GM23338 (cell line): ENCODE results near the gene CYBA. TPM values are rescaled to one million over a fixed set of nuclear protein-coding genes. Genes with fewer than 3 reads are reported as not detected.
A peak's percentile ranks its signal among the peaks of the same experiment; 100 is the strongest.

Experiments
- ATAC-seq: fragments of 200-7000 bp; cut with Tn5 transposase; 3 replicates; pipeline ENCODE4 v1.9.1; 2020
- DNase-seq: peaks from one replicate; pipeline ENCODE4 v3.0.0-alpha.2; 2015; ENCODE audit warnings: low spot score
- H2AFZ ChIP-seq: fragments of 200-600 bp; sonication (generic); 2 replicates; pipeline ENCODE4 v1.8.0; 2016; ENCODE audit warnings: antibody characterized with exemption, mild to moderate bottlenecking, moderate library complexity
- H3F3A ChIP-seq: fragments of 200-600 bp; sonication (generic); replicated peaks from 2 replicates; pipeline ENCODE4 v1.8.0; 2017; ENCODE audit warnings: antibody characterized with exemption, mixed run types, low read depth
- H3K27ac ChIP-seq: fragments of 200-600 bp; sonication (generic); 2 replicates; pipeline ENCODE4 v1.6.1; 2016; ENCODE audit warnings: low read depth
- H3K27me3 ChIP-seq: fragments of 200-600 bp; sonication (generic); 2 replicates; pipeline ENCODE4 v1.8.0; 2016; ENCODE audit warnings: mild to moderate bottlenecking, mixed run types, moderate library complexity; ENCODE audit not compliant: insufficient read depth
- H3K36me3 ChIP-seq: fragments of 200-600 bp; sonication (generic); 2 replicates; pipeline ENCODE4 v1.8.0; 2016; ENCODE audit warnings: mild to moderate bottlenecking; ENCODE audit not compliant: insufficient read depth
- H3K4me1 ChIP-seq: fragments of 200-600 bp; sonication (generic); 2 replicates; pipeline ENCODE4 v1.8.0; 2016; ENCODE audit warnings: mild to moderate bottlenecking, moderate library complexity; ENCODE audit not compliant: insufficient read depth
- H3K4me2 ChIP-seq: fragments of 200-600 bp; sonication (generic); 2 replicates; pipeline ENCODE4 v1.7.1; 2017; ENCODE audit warnings: mixed run types
- H3K4me3 ChIP-seq: fragments of 200-600 bp; sonication (generic); 2 replicates; pipeline ENCODE4 v1.6.1; 2016; ENCODE audit warnings: mixed run types
- H3K79me2 ChIP-seq: fragments of 200-600 bp; sonication (generic); replicated peaks from 2 replicates; pipeline ENCODE4 v1.8.0; 2017; ENCODE audit warnings: mild to moderate bottlenecking; ENCODE audit not compliant: insufficient read depth
- H3K9me2 ChIP-seq: fragments of 200-600 bp; sonication (generic); 2 replicates; pipeline ENCODE4 v1.8.0; 2017; ENCODE audit not compliant: insufficient read depth
- H4K20me1 ChIP-seq: fragments of 200-600 bp; sonication (generic); replicated peaks from 2 replicates; pipeline ENCODE4 v1.8.0; 2017; ENCODE audit warnings: mild to moderate bottlenecking; ENCODE audit not compliant: insufficient read depth
- H3K27ac Mint-ChIP-seq: 2 replicates; pipeline ENCODE4 v1.8.0; 2020; ENCODE audit warnings: inconsistent platforms, mild to moderate bottlenecking, moderate library complexity, mixed read lengths
- H3K27me3 Mint-ChIP-seq: 3 replicates; pipeline ENCODE4 v1.8.0; 2022; ENCODE audit warnings: low read depth, mild to moderate bottlenecking, moderate library complexity, mixed read lengths, inconsistent platforms; ENCODE audit not compliant: insufficient read depth, poor library complexity
- H3K36me3 Mint-ChIP-seq: 3 replicates; pipeline ENCODE4 v1.8.0; 2021; ENCODE audit warnings: low read depth, mild to moderate bottlenecking, inconsistent platforms, moderate library complexity, mixed read lengths
- H3K4me1 Mint-ChIP-seq: 3 replicates; pipeline ENCODE4 v1.8.0; 2020; ENCODE audit warnings: mild to moderate bottlenecking, inconsistent platforms, mixed read lengths
- H3K4me3 Mint-ChIP-seq: 3 replicates; pipeline ENCODE4 v1.8.0; 2021; ENCODE audit warnings: moderate library complexity, mild to moderate bottlenecking, inconsistent platforms, mixed read lengths
- H3K9me3 Mint-ChIP-seq: 3 replicates; pipeline ENCODE4 v1.8.0; 2020; ENCODE audit warnings: moderate library complexity, mild to moderate bottlenecking, inconsistent platforms, mixed read lengths
- EZH2 ChIP-seq: fragments of 200-600 bp; sonication (generic); IDR thresholded peaks from one replicate; pipeline ENCODE4 v1.8.0; 2017; ENCODE audit warnings: antibody characterized with exemption, mild to moderate bottlenecking, low read depth; ENCODE audit not compliant: unreplicated experiment
- EZH2phosphoT487 ChIP-seq: fragments of 200-600 bp; sonication (generic); IDR thresholded peaks from one replicate; pipeline ENCODE4 v1.8.1; 2018; ENCODE audit warnings: antibody characterized with exemption; ENCODE audit not compliant: unreplicated experiment
- JUNB ChIP-seq: IDR thresholded peaks from one replicate; pipeline ENCODE4 v1.6.1; 2016; ENCODE audit warnings: antibody characterized with exemption; ENCODE audit not compliant: unreplicated experiment
- REST ChIP-seq: IDR thresholded peaks from one replicate; pipeline ENCODE4 v1.6.1; 2018; ENCODE audit warnings: antibody characterized with exemption; ENCODE audit not compliant: unreplicated experiment
- ZNF114 ChIP-seq: fragments of 250-450 bp; sonication (Bioruptor Pico); IDR thresholded peaks from 2 replicates; pipeline ENCODE4 v1.5.0; 2020; ENCODE audit warnings: mild to moderate bottlenecking, moderate library complexity
- ZNF331 ChIP-seq: fragments of 250-450 bp; sonication (Bioruptor Pico); IDR thresholded peaks from 2 replicates; pipeline ENCODE4 v1.5.0; 2020; ENCODE audit warnings: low read depth, mild to moderate bottlenecking, moderate library complexity
- ZNF462 ChIP-seq: fragments of 250-450 bp; sonication (Bioruptor Pico); IDR thresholded peaks from 2 replicates; pipeline ENCODE4 v1.5.0; 2020; ENCODE audit warnings: mild to moderate bottlenecking, moderate library complexity
- polyA plus RNA-seq: library from polyadenylated mRNA; unstranded; fragments of >200 nt; fragmentation: Nextera tagmentation; extraction: Ambion mirVana; gene quantifications from 2 replicates; pipeline ENCODE4 v1.2.1, GENCODE V29; 2016
- total RNA-seq: library from RNA; depleted of rRNA; stranded (reverse); fragments of >200 nt; shearing (Covaris generic); gene quantifications from 2 replicates; pipeline ENCODE4 v1.2.3, GENCODE V29; 2014

Gene CYBA
- total and polyA plus RNA-seq, 2 experiments from 2014 or later = 275 to 281 TPM

GRCh38 chr16:88616736-88617135, 34.1 kb downstream of the CYBA start:
- Histone ChIP-seq H2AFZ (no peak overlapping the region), H3K27me3 (no peaks in the 10 kb centered on the region), H4K20me1 (peaks cover 33% of the 10 kb centered on the region), H3K36me3 (peaks cover 5% of the 10 kb centered on the region), H3K4me3 (no peak overlapping the region), H3K9me2 (no peaks in the 10 kb centered on the region), H3K4me2 (no peak overlapping the region), H3F3A (peaks cover 8% of the 10 kb centered on the region; the same call in 1 of the 2 replicates), H3K27ac (no peak overlapping the region), H3K4me1 (no peaks in the 10 kb centered on the region; the same call in 1 of the 2 replicates), H3K79me2 (peaks cover 49% of the 10 kb centered on the region)
- peaks cover 36% of the 10 kb centered on the region for H3K36me3 Mint-ChIP-seq
- H3K27me3 Mint-ChIP-seq = peaks cover 4% of the 10 kb centered on the region
- no peak overlapping the region for H3K4me3 Mint-ChIP-seq
- H3K27ac Mint-ChIP-seq = peak overlapping the region; percentile 32; the same call in 1 of the 2 replicates
- H3K9me3 Mint-ChIP-seq = no peaks in the 10 kb centered on the region
- ATAC-seq (no peak), DNase-seq (no peak)
- H3K4me1 Mint-ChIP-seq = peaks cover 36% of the 10 kb centered on the region
- TF ChIP-seq JUNB = no peak
- TF ChIP-seq REST = no peak
- TF ChIP-seq ZNF331 (CRISPR knock-in tag) = no peak

GRCh38 chr16:88616320-88616719, 34.5 kb downstream of the CYBA start:
- Mint-ChIP-seq H3K9me3 (no peaks in the 10 kb centered on the region), H3K27me3 (peaks cover 4% of the 10 kb centered on the region), H3K4me1 (peaks cover 36% of the 10 kb centered on the region), H3K4me3 (no peak overlapping the region), H3K27ac (0 out of 2 replicates have a peak overlapping the region, but pooled peaks have one; percentile 32), H3K36me3 (peaks cover 33% of the 10 kb centered on the region)
- peaks cover 37% of the 10 kb centered on the region for H4K20me1 ChIP-seq
- no peak for DNase-seq
- no peaks in the 10 kb centered on the region; the same call in 1 of the 2 replicates for H3K4me1 ChIP-seq
- no peak overlapping the region for H3K4me3 ChIP-seq
- ATAC-seq = no peak
- no peaks in the 10 kb centered on the region for H3K27me3 ChIP-seq
- H3K27ac ChIP-seq = no peak overlapping the region
- TF ChIP-seq ZNF114 (CRISPR knock-in tag) (no peak), EZH2phosphoT487 (no peak), EZH2 (no peak), ZNF462 (CRISPR knock-in tag) (no peak)
- no peak overlapping the region for H2AFZ ChIP-seq
- peaks cover 5% of the 10 kb centered on the region for H3K36me3 ChIP-seq
- peaks cover 49% of the 10 kb centered on the region for H3K79me2 ChIP-seq
- H3K9me2 ChIP-seq = no peaks in the 10 kb centered on the region
- H3K4me2 ChIP-seq = no peak overlapping the region
- peaks cover 8% of the 10 kb centered on the region; the same call in 1 of the 2 replicates for H3F3A ChIP-seq
